DOHH2 (cell line): ENCODE measurements around the gene NBEA.

Source experiments
- CTCF ChIP-seq: fragments of 200-600 bp; sonication (generic); IDR thresholded peaks from one replicate; pipeline ENCODE4 v1.5.1; 2014; ENCODE audit warnings: antibody characterized with exemption, mild to moderate bottlenecking, low read depth, low read length; ENCODE audit not compliant: poor library complexity, severe bottlenecking
- EZH2phosphoT487 ChIP-seq: fragments of 200-600 bp; sonication (generic); IDR thresholded peaks from 2 replicates; pipeline ENCODE4 v1.6.1; 2017; ENCODE audit warnings: borderline replicate concordance, mild to moderate bottlenecking, antibody characterized with exemption, low read length, moderate library complexity, mixed read lengths

DNA sequence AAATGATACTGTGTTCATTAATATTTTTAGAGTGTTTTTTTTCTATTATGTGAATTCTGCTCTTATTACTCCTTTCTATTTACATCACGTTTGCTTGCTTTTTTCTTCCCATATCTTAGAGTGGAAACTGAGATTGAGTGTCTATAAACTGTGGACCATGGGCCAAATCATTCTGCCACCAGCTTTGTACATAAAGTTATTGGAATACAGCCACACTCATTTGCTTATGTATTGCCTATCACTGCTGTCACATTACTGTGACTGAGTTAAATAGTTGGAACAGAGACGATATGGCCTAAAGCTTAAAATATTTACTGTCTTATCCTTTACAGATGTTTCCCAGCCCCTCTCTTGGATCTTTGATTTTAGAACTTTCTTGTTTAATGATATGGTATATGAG is 274.1 kb downstream of the NBEA start:
- TF ChIP-seq CTCF (no peak), EZH2phosphoT487 (no peak)
